ENCODE results near the gene MRPL24. TPM values are rescaled to one million over a fixed set of nuclear protein-coding genes. Genes with fewer than 3 reads are reported as not detected.

The MRPL24 gene
- total and polyA plus RNA-seq, 4 experiments from 2014 or later, result 44.1 to 150 (median 67.0) TPM

DNA sequence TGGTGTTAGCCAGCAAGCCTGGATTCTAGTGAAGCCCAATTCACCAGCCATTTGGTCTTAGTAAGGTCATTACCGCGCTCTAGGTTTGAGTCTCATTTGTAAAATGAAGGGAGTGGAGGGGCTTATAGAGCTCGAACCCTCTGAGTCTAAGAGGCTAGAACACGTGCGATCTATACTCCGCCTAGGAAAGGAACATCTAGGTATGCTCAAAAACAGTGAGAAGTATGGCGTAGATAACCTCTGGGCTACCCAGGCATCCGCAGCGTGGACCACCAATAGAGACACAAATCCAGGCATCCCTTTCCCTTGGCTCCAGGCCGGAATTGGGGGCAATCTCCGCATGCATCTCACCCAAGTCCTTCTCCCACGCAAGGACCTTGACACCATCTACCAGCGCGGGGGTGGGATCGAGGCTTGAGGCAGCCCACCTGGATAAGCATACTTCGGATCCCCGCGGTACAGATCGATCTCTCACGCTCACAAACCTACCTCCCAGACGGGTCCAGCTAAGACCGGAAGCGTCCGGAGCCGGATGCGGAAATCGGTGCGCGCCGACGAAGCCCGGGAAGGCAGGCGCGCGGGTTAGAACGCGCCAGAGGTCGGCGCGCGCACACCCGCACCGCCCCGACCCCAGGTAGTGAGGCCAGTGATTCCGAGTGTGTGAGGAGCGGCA, 12.8 kb downstream of the MRPL24 start, which contains the start of gene METTL25B:
TSS of gene METTL25B (plus strand) at position 544 of the 673 bp plus-strand sequence. CDS start 636 bp downstream, outside the sequence.
- no peak within 1 kb of the TSS for H3K4me3 Mint-ChIP-seq
- H3K4me1 Mint-ChIP-seq, result peaks cover 11 to 24% (median 15%) of the 10 kb centered on the region in 4 donors
- H3K9me3 ChIP-seq (ENCODE audit: control insufficient read depth in 1 of 2, low read length in 2 of 2), result no peaks in the 10 kb centered on the region
- no peaks in the 10 kb centered on the region for H3K9me3 Mint-ChIP-seq
- H3K4me1 ChIP-seq (ENCODE audit: insufficient read depth, low read length), result peaks cover 54% of the 10 kb centered on the region
- peak within 1 kb of the TSS; percentile 90 for H3K27ac ChIP-seq (ENCODE audit: low read depth, low read length)
- peaks cover 23% of the 10 kb centered on the region for H3K36me3 ChIP-seq (ENCODE audit: insufficient read depth, low read length)
- ChIA-PET CTCF (ENCODE audit: partially characterized antibody) (interaction anchor here (1.3 to 6.9 kb wide), 20 partner anchors 9 to 199 kb away, joined by 3 to 314 read pairs (median 16); partner anchors contain the start of genes CRABP2, HDGF, INSRR and MRPL24), POLR2A (ENCODE audit: partially characterized antibody) (interaction anchor here (0.6 to 7.8 kb wide), 22 partner anchors 9 to 227 kb away, joined by 3 to 126 read pairs (median 6); partner anchors contain the start of genes CRABP2, HDGF, MEF2D and MRPL24)
- H3K27ac Mint-ChIP-seq, result peak within 1 kb of the TSS in 3 of 7 donors; percentile 94 to 99 (median 98)
- peak in 1 of 5 donors; percentile 81 for DNase-seq
- intact Hi-C loops (cut with micrococcal nuclease), result loop anchor here (1.0 to 5.0 kb wide), 7 partner anchors 13 to 223 kb away; partner anchors contain the start of genes HDGF, MRPL24, PRCC and SH2D2A
- H3K27me3 ChIP-seq (ENCODE audit: insufficient read depth, low read length), result no peaks in the 10 kb centered on the region
- H3K36me3 Mint-ChIP-seq, result peaks cover 16 to 35% of the 10 kb centered on the region in 2 donors
- peak within 1 kb of the TSS; percentile 96 to 99 for H3K4me3 ChIP-seq (ENCODE audit: low read length in 2 of 2)
- H3K27me3 Mint-ChIP-seq, result no peaks in the 10 kb centered on the region

DNA sequence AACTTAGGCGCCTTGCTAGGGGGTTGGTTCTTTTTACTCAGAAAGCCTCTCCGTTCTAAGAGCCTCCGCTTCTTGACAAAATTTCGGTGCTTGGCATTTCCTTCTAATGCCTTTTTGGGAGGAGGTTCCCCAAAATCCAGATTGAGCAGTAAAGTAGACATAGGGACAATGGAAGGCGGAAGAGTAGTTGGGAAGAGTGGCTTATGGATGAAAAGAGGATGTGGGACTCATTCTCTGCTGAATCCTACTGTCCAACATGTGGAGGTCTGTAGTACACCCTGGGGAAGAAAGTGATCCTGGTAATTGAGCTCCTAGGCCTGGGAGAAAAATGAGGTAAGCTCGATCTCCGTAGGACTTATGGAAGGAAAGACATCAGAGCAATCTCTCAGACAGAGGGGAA, 13.4 kb downstream of the MRPL24 start:
- H3K9me3 Mint-ChIP-seq, result no peaks in the 10 kb centered on the region
- CTCF ChIA-PET (ENCODE audit: partially characterized antibody), result interaction anchor here (1.3 to 6.9 kb wide), 26 partner anchors 9 to 200 kb away, joined by 3 to 314 read pairs (median 16); partner anchors contain the start of genes CRABP2, HDGF, INSRR and MRPL24

DNA sequence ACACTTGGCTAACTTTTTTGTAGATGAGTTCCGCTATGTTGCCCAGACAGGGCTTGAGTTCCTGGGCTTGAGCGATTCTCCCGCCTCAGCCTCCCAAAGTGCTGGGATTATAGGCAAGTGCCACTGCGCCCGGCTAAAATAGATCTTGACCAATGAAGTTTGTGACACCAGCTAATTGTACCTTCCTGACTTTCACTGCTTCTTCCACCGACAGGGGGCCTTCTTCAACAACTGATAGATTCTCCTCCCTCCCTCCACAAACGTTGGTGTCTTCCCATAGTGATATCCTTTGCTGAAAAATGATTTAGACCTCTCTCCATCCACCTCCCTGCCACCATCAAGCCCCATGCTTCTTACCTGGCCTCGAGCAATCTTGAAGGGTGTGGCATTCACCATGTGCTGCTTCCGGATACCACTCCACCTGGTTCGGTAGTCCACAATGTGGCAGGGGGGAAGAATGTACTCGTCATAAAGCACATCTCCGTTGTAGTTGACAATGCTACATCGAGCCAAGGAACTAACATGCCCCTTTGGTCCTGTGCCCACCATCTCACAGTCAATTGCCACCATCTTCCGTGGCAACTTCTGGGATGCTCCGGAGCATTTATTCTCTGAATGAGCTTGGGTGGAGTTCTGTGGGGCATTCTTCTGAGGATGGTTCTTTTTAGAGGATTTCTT, 14.2 kb downstream of the MRPL24 start:
- CTCF ChIA-PET (ENCODE audit: partially characterized antibody), result interaction anchor here (0.6 to 6.9 kb wide), 49 partner anchors 9 to 370 kb away, joined by 3 to 314 read pairs (median 7); partner anchors contain the start of genes CRABP2, HDGF, INSRR and MRPL24
- peaks cover 11 to 24% (median 15%) of the 10 kb centered on the region in 4 donors for H3K4me1 Mint-ChIP-seq
- peaks cover 16 to 35% of the 10 kb centered on the region in 2 donors for H3K36me3 Mint-ChIP-seq
- DNase-seq, result peak; percentile 48 to 64 (median 59)
- H3K27me3 Mint-ChIP-seq, result no peaks in the 10 kb centered on the region
- no peaks in the 10 kb centered on the region for H3K9me3 ChIP-seq (ENCODE audit: control insufficient read depth in 1 of 2, low read length in 2 of 2)
- POLR2A ChIA-PET (ENCODE audit: partially characterized antibody), result interaction anchor here (0.9 to 7.8 kb wide), 20 partner anchors 10 to 226 kb away, joined by 3 to 126 read pairs (median 6); partner anchors contain the start of genes CRABP2, HDGF, MEF2D and MRPL24
- peaks cover 54% of the 10 kb centered on the region for H3K4me1 ChIP-seq (ENCODE audit: insufficient read depth, low read length)
- peaks cover 31% of the 10 kb centered on the region for H3K36me3 ChIP-seq (ENCODE audit: insufficient read depth, low read length)
- H3K27ac Mint-ChIP-seq, result peak overlapping the region in 1 of 7 donors; percentile 98
- intact Hi-C loops (cut with micrococcal nuclease), result loop anchor here (1.0 to 5.0 kb wide), 4 partner anchors 37 to 166 kb away; partner anchors contain the start of gene NTRK1
- H3K27me3 ChIP-seq (ENCODE audit: insufficient read depth, low read length), result no peaks in the 10 kb centered on the region
- H3K4me3 Mint-ChIP-seq, result no peak overlapping the region
- no peaks in the 10 kb centered on the region for H3K9me3 Mint-ChIP-seq
- H3K27ac ChIP-seq (ENCODE audit: low read depth, low read length), result peak overlapping the region; percentile 90
- peak overlapping the region; percentile 96 to 99 for H3K4me3 ChIP-seq (ENCODE audit: low read length in 2 of 2)

More for the DNA sequence above, 13.4 kb downstream of the MRPL24 start:
- DNase-seq, result no peak
- Histone ChIP-seq H3K9me3 (ENCODE audit: control insufficient read depth in 1 of 2, low read length in 2 of 2) (no peaks in the 10 kb centered on the region), H3K4me1 (ENCODE audit: insufficient read depth, low read length) (peaks cover 54% of the 10 kb centered on the region), H3K4me3 (ENCODE audit: low read length in 2 of 2) (peak overlapping the region; percentile 96 to 99), H3K27ac (ENCODE audit: low read depth, low read length) (peak overlapping the region; percentile 90), H3K36me3 (ENCODE audit: insufficient read depth, low read length) (peaks cover 28% of the 10 kb centered on the region), H3K27me3 (ENCODE audit: insufficient read depth, low read length) (no peaks in the 10 kb centered on the region)
- peaks cover 11 to 24% (median 15%) of the 10 kb centered on the region in 4 donors for H3K4me1 Mint-ChIP-seq
- POLR2A ChIA-PET (ENCODE audit: partially characterized antibody), result interaction anchor here (0.7 to 7.8 kb wide), 15 partner anchors 8 to 136 kb away, joined by 3 to 126 read pairs (median 20); partner anchors contain the start of genes CRABP2, HDGF, MRPL24 and NAXE
- peaks cover 16 to 32% of the 10 kb centered on the region in 2 donors for H3K36me3 Mint-ChIP-seq
- H3K27me3 Mint-ChIP-seq, result no peaks in the 10 kb centered on the region
- no peak overlapping the region for H3K4me3 Mint-ChIP-seq
- intact Hi-C loops (cut with micrococcal nuclease), result loop anchor here (5.0 kb wide), 1 partner anchor 100 kb away; no protein-coding TSS in a partner anchor
- peak overlapping the region in 3 of 7 donors; percentile 94 to 99 (median 98) for H3K27ac Mint-ChIP-seq

DNA sequence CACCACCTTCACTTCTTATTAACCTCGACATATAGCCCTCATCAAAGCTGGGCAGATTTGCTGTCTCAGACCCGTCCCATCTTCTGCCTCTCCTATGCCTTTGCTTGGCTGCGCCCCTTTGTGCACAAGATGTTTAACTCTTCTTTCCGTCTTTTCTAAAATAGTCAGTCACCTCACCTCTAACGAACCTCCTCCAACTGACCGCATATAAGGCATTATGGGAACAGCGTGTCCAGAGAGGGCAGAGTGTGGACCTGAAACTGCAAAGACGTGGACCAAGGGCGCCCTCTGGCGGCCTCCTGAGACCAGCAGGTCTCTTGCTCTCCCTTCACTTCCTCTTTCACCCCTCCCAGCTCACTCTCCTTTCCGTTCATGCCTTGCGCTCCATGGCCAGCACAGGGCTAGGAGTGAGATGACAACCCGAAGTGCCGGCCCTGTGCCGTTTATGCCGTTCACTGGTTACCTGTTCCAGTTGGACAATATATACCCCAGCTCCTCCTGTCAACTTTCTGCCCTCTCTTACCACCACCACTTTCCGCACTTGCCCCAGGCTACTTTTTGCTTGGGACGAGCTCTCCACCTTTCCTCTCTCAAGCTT, 15.1 kb downstream of the MRPL24 start:
- Histone ChIP-seq H3K36me3 (ENCODE audit: insufficient read depth, low read length) (peaks cover 40% of the 10 kb centered on the region), H3K9me3 (ENCODE audit: control insufficient read depth in 1 of 2, low read length in 2 of 2) (no peaks in the 10 kb centered on the region), H3K27me3 (ENCODE audit: insufficient read depth, low read length) (no peaks in the 10 kb centered on the region), H3K4me1 (ENCODE audit: insufficient read depth, low read length) (peaks cover 54% of the 10 kb centered on the region), H3K27ac (ENCODE audit: low read depth, low read length) (peak overlapping the region; percentile 90), H3K4me3 (ENCODE audit: low read length in 2 of 2) (peak overlapping the region; percentile 8 to 99)
- intact Hi-C loops (cut with micrococcal nuclease), result loop anchor here (1.0 to 5.0 kb wide), 5 partner anchors 36 to 167 kb away; partner anchors contain the start of gene NTRK1
- ChIA-PET CTCF (ENCODE audit: partially characterized antibody) (interaction anchor here (0.6 to 6.9 kb wide), 49 partner anchors 8 to 369 kb away, joined by 3 to 314 read pairs (median 7); partner anchors contain the start of genes CRABP2, HDGF, INSRR and MRPL24), POLR2A (ENCODE audit: partially characterized antibody) (interaction anchor here (0.7 to 7.8 kb wide), 17 partner anchors 10 to 221 kb away, joined by 3 to 126 read pairs (median 4); partner anchors contain the start of genes HDGF, MRPL24, NTRK1 and PRCC)
- H3K27ac Mint-ChIP-seq, result no peak overlapping the region
- H3K9me3 Mint-ChIP-seq, result no peaks in the 10 kb centered on the region
- H3K36me3 Mint-ChIP-seq, result peaks cover 22 to 43% of the 10 kb centered on the region in 2 donors
- no peaks in the 10 kb centered on the region for H3K27me3 Mint-ChIP-seq
- peaks cover 11 to 24% (median 15%) of the 10 kb centered on the region in 4 donors for H3K4me1 Mint-ChIP-seq
- peak; percentile 73 to 79 (median 77) for DNase-seq
- H3K4me3 Mint-ChIP-seq, result no peak overlapping the region

DNA sequence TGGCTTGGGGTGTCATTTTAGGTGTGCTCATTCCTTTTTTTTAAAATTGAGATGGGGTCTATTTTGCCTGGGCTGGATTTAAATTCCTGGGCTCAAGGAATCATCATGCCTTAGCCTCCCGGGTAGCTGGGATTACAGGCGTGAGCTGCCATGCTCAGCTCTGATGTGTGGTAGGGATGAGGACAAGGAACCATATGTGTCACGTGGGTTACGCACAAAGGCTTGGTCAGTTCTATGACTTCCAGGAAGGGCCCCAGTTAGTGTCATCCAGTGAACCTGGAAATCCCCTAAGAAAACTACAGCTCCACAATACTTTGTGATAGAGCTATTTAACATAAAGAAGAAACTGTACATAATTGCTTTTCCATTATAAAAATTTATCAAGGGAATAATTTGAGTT, 19.4 kb downstream of the MRPL24 start:
- Histone ChIP-seq H3K36me3 (ENCODE audit: insufficient read depth, low read length) (peaks cover 44% of the 10 kb centered on the region), H3K27ac (ENCODE audit: low read depth, low read length) (no peak overlapping the region), H3K4me1 (ENCODE audit: insufficient read depth, low read length) (peaks cover 34% of the 10 kb centered on the region), H3K27me3 (ENCODE audit: insufficient read depth, low read length) (no peaks in the 10 kb centered on the region), H3K9me3 (ENCODE audit: control insufficient read depth in 1 of 2, low read length in 2 of 2) (no peaks in the 10 kb centered on the region), H3K4me3 (ENCODE audit: low read length in 2 of 2) (no peak overlapping the region)
- H3K4me3 Mint-ChIP-seq, result no peak overlapping the region
- no peaks in the 10 kb centered on the region for H3K27me3 Mint-ChIP-seq
- H3K36me3 Mint-ChIP-seq, result peaks cover 31 to 47% of the 10 kb centered on the region in 2 donors
- no peak overlapping the region for H3K27ac Mint-ChIP-seq
- intact Hi-C loops (cut with micrococcal nuclease), result no loop called here
- no peak for DNase-seq
- ChIA-PET POLR2A (ENCODE audit: partially characterized antibody) (interaction anchor here (1.2 kb wide), 1 partner anchor 14 kb away, joined by 3 read pairs; no protein-coding TSS in a partner anchor), CTCF (ENCODE audit: partially characterized antibody) (interaction anchor here (0.7 to 14.1 kb wide), 4 partner anchors 10 to 94 kb away, joined by 3 to 146 read pairs (median 6); partner anchors contain the start of gene CRABP2)
- H3K9me3 Mint-ChIP-seq, result no peaks in the 10 kb centered on the region
- peaks cover 0 to 20% (median 13%) of the 10 kb centered on the region in 4 donors for H3K4me1 Mint-ChIP-seq

DNA sequence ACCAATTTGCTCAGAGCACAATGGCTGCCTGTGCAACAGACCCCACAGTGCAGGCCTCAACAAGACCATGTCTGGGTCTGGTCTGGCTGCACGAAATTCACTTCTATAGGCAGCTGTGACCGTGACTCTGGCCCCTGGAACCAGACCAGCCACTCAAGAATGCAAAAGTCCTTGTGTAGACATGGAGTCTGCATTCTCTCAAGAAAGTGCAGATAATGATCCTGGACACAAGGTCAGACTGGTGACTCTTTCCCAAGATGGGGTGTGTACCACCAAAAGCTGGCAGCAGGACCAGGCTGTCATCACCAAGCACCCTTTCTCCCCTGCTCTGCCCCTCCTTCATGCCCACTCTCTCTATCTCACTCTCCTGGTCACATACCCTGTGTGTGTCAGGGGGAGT, 19.8 kb downstream of the MRPL24 start:
- no peak overlapping the region for H3K4me3 Mint-ChIP-seq
- H3K36me3 Mint-ChIP-seq, result peaks cover 31 to 48% of the 10 kb centered on the region in 2 donors
- intact Hi-C loops (cut with micrococcal nuclease), result no loop called here
- peaks cover 0 to 20% (median 13%) of the 10 kb centered on the region in 4 donors for H3K4me1 Mint-ChIP-seq
- CTCF ChIA-PET (ENCODE audit: partially characterized antibody), result interaction anchor here (0.9 to 14.1 kb wide), 3 partner anchors 10 to 33 kb away, joined by 3 to 146 read pairs (median 10); partner anchors contain the start of gene CRABP2
- H3K27me3 Mint-ChIP-seq, result no peaks in the 10 kb centered on the region
- no peak for DNase-seq
- H3K4me3 ChIP-seq (ENCODE audit: low read length in 2 of 2), result no peak overlapping the region
- H3K27me3 ChIP-seq (ENCODE audit: insufficient read depth, low read length), result no peaks in the 10 kb centered on the region
- no peak overlapping the region for H3K27ac ChIP-seq (ENCODE audit: low read depth, low read length)
- no peaks in the 10 kb centered on the region for H3K9me3 ChIP-seq (ENCODE audit: control insufficient read depth in 1 of 2, low read length in 2 of 2)
- peaks cover 30% of the 10 kb centered on the region for H3K4me1 ChIP-seq (ENCODE audit: insufficient read depth, low read length)
- H3K36me3 ChIP-seq (ENCODE audit: insufficient read depth, low read length), result peaks cover 44% of the 10 kb centered on the region
- H3K9me3 Mint-ChIP-seq, result no peaks in the 10 kb centered on the region
- no peak overlapping the region for H3K27ac Mint-ChIP-seq
- POLR2A ChIA-PET (ENCODE audit: partially characterized antibody), result interaction anchor here (1.2 to 1.6 kb wide), 2 partner anchors 14 to 20 kb away, joined by 3 to 4 read pairs; partner anchors contain the start of gene MRPL24

Data from CD4-positive, alpha-beta memory T cell (primary cell).